ENCODE results near the gene CDKAL1. TPM values are rescaled to one million over a fixed set of nuclear protein-coding genes. Genes with fewer than 3 reads are reported as not detected.

Gene CDKAL1
- total RNA-seq, 1 donor from 2014 or later: 34.3 TPM

DNA sequence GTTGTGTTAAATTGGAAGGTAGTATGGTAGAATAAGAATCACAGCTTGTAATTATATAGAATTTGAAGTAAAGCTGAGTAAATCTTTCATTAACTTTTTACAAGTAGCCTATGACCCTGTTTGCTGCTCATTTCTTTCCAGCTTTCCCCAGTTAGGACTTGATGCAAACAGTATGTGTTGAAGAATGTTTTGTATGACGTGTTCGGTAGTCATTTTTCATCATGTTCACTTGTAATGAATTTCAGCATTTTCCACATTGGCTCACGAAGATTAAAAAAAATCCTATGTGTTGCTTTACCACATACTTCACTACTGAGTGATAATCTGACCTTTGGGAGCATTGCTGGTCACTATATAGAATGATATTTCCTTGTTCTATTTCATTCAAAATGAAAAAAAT is 162.4 kb downstream of the CDKAL1 start:
- Mint-ChIP-seq H3K4me1 (ENCODE audit: low read depth) (peaks cover 38% of the 10 kb centered on the region), H3K36me3 (ENCODE audit: insufficient read depth) (no peaks in the 10 kb centered on the region)

DNA sequence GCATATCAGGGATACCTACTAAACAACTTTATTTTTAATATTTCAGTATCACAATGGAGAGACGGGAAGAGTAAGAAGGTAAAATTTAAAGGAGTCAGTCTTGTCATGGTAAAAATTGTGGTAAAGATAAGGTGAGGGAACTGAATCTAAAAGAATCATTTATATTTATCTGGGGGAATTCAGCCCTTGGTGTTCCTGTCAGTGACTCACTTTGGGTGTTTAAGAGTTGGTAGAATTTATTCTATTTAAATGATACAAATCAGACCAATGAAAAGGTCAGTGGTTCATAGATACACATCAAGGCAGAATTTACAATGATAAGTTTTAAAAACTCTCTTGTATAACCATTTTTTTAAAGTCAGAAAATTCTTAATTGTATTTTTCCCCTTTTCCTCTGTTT is 164.4 kb downstream of the CDKAL1 start:
- no peaks in the 10 kb centered on the region for H3K27me3 Mint-ChIP-seq
- H3K9me3 Mint-ChIP-seq (ENCODE audit: low read depth): peaks cover 4% of the 10 kb centered on the region
- peak overlapping the region; percentile 82 for H3K27ac Mint-ChIP-seq
- no peak overlapping the region for H3K4me3 Mint-ChIP-seq (ENCODE audit: low read depth)
- no peak for TF ChIP-seq CTCF (IDR thresholded peaks at IDR 0.05; ENCODE audit: unreplicated experiment)
- peaks cover 37% of the 10 kb centered on the region for H3K4me1 Mint-ChIP-seq (ENCODE audit: low read depth)
- no peak for DNase-seq (ENCODE audit: low spot score, unreplicated experiment)
- H3K36me3 Mint-ChIP-seq (ENCODE audit: insufficient read depth): no peaks in the 10 kb centered on the region

More for the DNA sequence above, 162.4 kb downstream of the CDKAL1 start:
- Mint-ChIP-seq H3K4me3 (ENCODE audit: low read depth) (no peak overlapping the region), H3K27ac (no peak overlapping the region), H3K27me3 (no peaks in the 10 kb centered on the region), H3K9me3 (ENCODE audit: low read depth) (no peaks in the 10 kb centered on the region)
- no peak for TF ChIP-seq CTCF (IDR thresholded peaks at IDR 0.05; ENCODE audit: unreplicated experiment)
- DNase-seq (ENCODE audit: low spot score, unreplicated experiment): no peak

- no peak for DNase-seq (ENCODE audit: low spot score, unreplicated experiment)
- Mint-ChIP-seq H3K27ac (peak overlapping the region; percentile 33), H3K36me3 (ENCODE audit: insufficient read depth) (no peaks in the 10 kb centered on the region), H3K4me1 (ENCODE audit: low read depth) (peaks cover 43% of the 10 kb centered on the region), H3K27me3 (no peaks in the 10 kb centered on the region), H3K9me3 (ENCODE audit: low read depth) (peaks cover 4% of the 10 kb centered on the region), H3K4me3 (ENCODE audit: low read depth) (no peak overlapping the region)
- no peak for TF ChIP-seq CTCF (IDR thresholded peaks at IDR 0.05; ENCODE audit: unreplicated experiment)
Observed at GRCh38 chr6:20699402-20699801, 165.1 kb downstream of the CDKAL1 start.

- no peak for TF ChIP-seq CTCF (IDR thresholded peaks at IDR 0.05; ENCODE audit: unreplicated experiment)
- Mint-ChIP-seq H3K9me3 (ENCODE audit: low read depth) (peaks cover 4% of the 10 kb centered on the region), H3K4me3 (ENCODE audit: low read depth) (no peak overlapping the region), H3K27me3 (no peaks in the 10 kb centered on the region), H3K4me1 (ENCODE audit: low read depth) (peaks cover 48% of the 10 kb centered on the region), H3K27ac (peak overlapping the region; percentile 66), H3K36me3 (ENCODE audit: insufficient read depth) (no peaks in the 10 kb centered on the region)
- DNase-seq (ENCODE audit: low spot score, unreplicated experiment): no peak
Observed at GRCh38 chr6:20700375-20700774, 166.1 kb downstream of the CDKAL1 start.

DNA sequence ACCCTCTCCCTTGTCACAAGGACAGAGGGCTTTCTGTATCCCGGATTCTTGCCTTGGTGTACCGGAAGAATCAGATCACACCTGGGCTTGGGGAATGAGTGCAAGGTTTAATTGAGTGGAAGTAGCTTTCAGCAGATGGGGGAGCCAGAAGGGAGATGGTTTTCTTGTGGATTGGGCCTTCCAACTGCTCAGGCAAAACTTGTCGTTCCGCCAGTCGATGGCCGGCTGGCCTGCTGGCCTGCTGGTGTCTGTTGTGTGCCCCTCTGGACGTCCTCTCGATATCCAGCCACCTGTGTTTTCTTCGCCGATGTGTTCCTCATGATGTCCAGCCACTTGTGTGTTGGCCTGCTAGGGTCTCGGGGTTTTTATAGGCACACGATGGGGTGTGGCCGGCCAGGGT is 168.1 kb downstream of the CDKAL1 start:
- no peaks in the 10 kb centered on the region for H3K36me3 Mint-ChIP-seq (ENCODE audit: insufficient read depth)
- no peak overlapping the region for H3K4me3 Mint-ChIP-seq (ENCODE audit: low read depth)
- no peak for TF ChIP-seq CTCF (IDR thresholded peaks at IDR 0.05; ENCODE audit: unreplicated experiment)
- peaks cover 57% of the 10 kb centered on the region for H3K4me1 Mint-ChIP-seq (ENCODE audit: low read depth)
- H3K27ac Mint-ChIP-seq: no peak overlapping the region
- DNase-seq (ENCODE audit: low spot score, unreplicated experiment): no peak
- no peaks in the 10 kb centered on the region for H3K27me3 Mint-ChIP-seq
- H3K9me3 Mint-ChIP-seq (ENCODE audit: low read depth): peaks cover 4% of the 10 kb centered on the region

Measured in progenitor cell of endocrine pancreas (in vitro differentiated cells).